NCI-H510A treated with DMSO at 0.1 percent for 48 hours (cell line): Measurements from ENCODE around the gene SANBR.

Experiments
- DNase-seq: peaks from one replicate; lab custom pipeline; 2025; lab: John Stamatoyannopoulos, UW

SANBR gene

DNA sequence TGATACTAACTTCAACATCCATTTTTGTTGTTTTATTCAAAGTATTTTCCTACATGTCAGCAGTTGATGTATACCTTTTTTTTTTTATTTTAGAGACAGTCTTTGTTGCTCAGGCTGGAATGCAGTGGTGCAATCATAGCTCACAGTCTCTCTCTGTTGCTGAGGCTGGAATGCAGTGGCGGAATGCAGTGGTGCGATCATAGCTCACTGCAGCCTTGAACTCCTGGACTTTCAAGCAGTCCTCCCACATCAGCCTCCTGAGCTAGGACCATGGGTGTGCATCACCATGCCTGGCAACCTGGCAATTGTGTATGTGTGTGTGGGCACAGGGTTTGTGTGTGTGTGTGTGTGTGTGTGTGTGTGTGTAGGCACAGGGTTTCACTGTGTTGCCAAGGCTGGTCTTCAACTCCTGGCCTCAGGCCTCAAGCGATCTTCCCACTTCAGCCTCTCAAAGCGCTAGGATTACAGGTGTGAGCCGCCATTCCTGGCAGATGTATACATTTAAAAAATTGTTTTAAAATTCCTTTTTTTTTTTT is 24.8 kb downstream of the SANBR start:
- DNase-seq = no peak

DNA sequence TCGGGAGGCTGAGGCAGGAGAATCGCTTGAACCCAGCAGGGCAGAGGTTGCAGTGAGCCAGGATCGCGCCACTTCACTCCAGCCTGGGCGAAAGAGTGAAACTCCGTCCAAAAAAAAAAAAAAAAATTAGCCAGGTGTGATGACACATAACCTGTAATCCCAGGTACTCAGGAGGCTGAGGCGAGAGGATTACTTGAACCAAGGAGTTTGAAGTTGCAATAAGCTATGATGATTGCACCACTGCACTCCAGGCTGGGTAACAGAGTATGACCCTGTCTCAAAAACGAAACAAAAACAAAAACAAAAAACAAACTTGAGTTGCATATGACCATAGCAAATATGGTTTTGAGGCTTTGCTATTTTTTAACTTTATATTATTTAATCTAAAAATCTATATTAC is 25.8 kb downstream of the SANBR start:
- no peak for DNase-seq

DNA sequence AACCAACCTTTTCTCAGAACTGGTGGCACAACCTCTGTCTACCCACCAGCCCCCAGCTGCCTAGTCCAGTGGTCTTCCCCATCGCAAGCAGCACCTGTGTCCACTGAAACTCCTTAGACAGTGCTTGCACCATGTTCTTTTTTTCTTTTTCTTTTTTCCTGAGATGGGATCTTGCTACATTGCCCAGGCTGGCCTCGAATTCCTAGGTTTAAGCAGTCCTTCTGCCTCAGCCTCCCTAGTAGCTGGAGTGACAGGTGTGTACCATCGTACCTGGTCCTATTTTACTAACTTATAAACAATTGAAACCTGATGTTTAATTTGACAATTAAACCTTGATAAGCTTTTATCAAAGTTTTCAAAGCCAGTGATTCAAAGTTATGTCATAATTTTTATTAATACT is 30.8 kb downstream of the SANBR start:
- DNase-seq = no peak

DNA sequence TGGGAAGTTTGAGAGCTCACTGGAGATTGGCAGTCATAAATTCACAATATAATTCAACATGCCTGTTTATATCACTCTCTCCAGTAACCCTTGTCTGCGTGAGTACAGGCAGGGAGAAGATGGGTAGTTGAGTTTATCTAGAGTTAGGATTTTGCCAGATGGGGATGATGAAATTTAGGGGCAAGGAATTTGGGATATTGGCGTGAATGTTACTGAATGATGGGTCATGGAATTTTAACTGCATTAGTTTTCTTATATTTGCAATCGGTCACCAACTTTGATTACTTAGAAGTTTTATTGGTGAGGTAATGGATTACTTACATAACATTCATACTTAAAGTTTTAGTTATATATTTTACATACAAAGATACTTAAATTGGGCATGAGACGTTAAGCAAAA is 35.1 kb downstream of the SANBR start:
- DNase-seq = no peak

DNA sequence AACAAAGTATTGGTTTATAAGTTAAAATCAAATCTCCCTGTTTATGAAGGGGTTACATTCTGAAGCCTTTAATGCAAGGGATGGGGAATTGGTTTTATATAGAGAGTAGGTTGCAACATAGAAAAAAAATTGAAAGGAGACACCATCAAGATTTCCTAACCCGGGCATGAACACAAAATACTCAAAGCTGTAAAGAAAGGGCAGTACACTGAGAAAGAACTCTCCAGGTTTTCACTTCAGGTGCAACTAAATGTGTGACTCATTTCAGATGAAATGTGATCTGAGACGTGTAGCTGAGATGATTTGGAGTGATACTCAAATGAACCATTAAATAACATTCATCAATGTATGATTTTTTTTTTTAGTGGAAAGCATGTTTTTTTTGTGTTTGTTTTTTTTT is 43.6 kb downstream of the SANBR start:
- DNase-seq = no peak

DNA sequence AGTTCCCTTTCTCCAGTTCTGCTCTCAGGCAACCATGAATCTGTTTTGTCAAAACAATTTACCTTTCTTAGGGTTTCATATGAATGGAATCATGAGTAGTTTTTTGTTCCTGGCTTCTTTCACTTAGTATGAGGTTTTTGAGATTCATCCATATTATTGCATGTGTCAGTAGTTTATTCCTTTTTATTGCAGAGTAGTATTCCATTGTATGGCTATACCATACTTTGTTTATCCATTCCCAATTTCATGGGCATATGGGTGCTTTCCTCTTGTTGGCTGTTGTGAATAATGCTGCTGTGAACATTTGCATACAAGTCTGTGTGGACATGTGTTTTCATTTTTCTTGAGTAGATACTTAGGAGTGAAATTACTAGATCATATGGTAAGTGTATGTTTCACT is 46.0 kb downstream of the SANBR start:
- DNase-seq = no peak

DNA sequence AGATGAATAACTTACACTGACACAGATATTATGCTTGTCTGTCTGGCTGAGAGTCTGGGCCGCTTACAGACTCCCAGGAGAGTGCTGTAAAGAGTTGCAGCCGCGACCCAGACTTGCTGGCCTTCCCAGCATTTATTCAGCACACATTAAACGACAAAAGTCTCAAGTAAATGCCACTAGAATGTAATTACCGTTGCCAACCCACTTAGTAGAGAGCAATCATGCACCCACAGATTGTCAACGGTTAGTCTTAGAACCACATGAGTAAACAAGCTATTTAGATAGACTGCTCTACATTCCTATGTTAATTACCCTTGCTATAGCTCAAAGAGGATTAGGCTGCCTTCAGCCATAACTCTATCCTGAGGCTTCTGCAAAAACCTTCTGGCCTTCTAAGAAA is 48.5 kb downstream of the SANBR start:
- DNase-seq = no peak
